HG02759 (cell line): ENCODE data around the gene UBASH3B.

Experiments used
- ATAC-seq: cut with Tn5 transposase; IDR thresholded peaks from one replicate; pipeline ENCODE4 v1.9.1; 2021; ENCODE audit warnings: mild to moderate bottlenecking, moderate library complexity; ENCODE audit not compliant: unreplicated experiment

UBASH3B gene

GRCh38 chr11:122647736-122648275 is 7.7 kb upstream of the UBASH3B start:
- no peak for ATAC-seq

DNA sequence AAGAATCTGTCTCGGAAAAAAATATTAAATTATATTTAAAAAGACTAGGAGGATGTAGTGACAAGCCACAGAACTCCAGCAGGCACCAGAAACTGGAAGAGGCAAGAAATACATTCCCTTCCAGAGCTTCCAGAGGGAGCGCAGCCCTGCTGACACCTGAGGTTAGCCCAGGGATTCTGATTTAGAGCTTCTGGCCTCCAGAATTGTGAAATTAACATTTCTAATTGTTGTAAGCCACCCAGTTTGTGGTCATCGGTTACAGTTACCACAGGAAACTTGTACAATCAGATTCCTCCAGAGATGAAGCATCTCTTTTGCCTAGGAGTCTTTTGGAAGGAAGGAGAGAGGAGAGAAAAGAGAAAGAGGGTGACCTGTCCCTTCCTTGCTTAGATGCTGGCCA is 6.4 kb upstream of the UBASH3B start:
- ATAC-seq: no peak

GRCh38 chr11:122650619-122651018 is 4.9 kb upstream of the UBASH3B start:
- no peak for ATAC-seq

GRCh38 chr11:122652495-122652894 is 3.0 kb upstream of the UBASH3B start:
- ATAC-seq: no peak

DNA sequence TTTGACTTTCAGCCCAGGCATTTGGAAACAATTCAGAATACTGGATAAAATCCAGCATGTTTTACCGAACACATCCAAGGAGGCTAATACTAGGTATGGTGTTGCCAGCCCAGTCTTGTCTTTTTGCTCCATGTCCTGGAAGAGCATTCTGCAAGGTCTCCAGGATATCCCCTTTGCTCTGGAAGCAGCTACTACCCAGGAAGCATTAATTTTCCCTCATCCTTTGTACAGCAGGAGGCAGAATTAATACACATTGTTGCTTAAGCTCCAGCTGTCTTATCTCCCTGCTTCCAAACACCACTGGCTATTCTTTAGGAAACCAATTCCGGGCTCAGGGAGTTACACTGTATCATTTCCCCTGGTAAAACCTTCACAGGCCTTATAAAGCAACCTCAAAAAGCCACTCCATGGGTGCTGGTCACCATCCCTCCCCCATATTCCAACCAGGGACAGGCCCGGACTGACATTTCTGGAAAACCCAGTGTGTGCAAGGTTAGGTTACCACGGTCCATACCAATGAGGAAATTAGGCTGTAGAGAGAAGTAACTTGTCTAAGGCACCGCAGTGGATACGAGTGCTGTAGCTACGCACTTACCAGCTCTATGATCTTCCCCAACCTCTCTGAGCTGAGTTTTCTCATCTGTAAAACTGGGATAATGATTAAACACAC is 1.5 kb upstream of the UBASH3B start:
- ATAC-seq: no peak

DNA sequence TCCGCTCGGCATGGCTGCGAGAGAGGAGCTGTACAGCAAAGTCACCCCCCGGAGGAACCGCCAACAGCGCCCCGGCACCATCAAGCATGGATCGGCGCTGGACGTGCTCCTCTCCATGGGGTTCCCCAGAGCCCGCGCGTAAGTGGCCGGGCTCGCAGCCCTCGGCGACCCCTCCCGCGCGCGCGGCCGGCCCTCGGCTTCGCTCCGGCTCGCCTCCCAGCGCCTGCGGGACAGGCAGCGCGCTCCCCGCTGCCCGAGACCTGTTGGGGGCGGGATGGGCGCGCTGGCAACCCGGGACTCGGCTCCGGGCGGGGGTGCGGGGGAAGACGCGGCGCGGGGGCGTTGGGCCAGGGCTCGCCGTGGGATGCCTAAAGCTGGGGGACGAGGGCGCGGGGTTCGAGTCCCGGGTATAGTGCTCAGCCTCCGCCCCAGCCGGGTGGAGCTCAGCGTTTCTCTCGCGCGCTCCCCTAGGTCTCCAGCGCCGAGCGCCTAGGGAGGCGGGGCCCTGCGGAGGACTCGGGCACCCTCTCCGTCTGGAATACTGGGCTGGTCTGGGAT is 630 bp downstream of the UBASH3B start:
- ATAC-seq: peak; percentile 52

- no peak for ATAC-seq
These were observed 1.1 kb downstream of the UBASH3B start for GRCh38 chr11:122656631-122657101.

DNA sequence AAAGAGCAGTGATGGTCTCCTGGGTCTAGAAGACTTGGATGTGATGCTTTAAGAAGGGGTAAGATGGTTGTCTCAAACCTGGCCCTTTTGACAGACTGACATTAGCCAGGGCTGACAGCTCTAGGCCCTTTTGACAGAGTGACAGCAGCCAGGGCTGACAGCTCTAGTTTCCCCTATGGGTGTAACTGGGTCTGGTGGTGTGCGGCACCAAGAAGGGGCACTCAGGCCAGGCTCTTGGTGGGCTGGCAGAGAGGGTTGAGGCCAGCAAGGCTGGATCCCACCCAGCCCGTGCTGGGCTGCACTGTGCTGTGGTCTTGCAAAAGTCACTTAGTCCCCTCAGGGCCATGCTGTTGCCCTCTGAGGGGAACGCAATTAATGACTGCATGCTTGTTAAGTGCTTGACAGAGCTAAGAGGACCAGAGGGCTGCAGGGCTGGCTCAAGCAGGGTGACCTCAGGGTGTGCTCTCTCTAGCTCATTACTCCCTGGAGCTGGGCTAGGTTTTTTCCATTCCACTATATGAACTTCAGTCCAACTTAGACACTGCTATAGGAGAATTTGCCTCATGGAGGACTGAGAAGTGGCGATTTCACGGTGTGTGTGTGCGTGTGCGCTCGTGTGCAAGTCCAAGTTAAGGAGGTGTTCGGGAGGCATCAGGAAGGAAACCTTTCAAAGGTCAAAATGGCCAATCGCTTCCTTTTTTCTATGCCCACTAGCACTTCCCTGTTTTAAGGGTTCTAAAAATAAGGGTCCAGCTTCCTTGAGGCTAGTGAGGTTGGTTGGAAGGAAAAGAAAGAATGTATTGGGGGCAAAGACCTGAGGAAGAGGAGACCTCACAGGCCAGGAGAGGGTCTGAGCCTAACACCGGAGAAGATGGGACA is 4.4 kb downstream of the UBASH3B start:
- no peak for ATAC-seq

GRCh38 chr11:122661182-122661945 is 5.8 kb downstream of the UBASH3B start:
- ATAC-seq: no peak

DNA sequence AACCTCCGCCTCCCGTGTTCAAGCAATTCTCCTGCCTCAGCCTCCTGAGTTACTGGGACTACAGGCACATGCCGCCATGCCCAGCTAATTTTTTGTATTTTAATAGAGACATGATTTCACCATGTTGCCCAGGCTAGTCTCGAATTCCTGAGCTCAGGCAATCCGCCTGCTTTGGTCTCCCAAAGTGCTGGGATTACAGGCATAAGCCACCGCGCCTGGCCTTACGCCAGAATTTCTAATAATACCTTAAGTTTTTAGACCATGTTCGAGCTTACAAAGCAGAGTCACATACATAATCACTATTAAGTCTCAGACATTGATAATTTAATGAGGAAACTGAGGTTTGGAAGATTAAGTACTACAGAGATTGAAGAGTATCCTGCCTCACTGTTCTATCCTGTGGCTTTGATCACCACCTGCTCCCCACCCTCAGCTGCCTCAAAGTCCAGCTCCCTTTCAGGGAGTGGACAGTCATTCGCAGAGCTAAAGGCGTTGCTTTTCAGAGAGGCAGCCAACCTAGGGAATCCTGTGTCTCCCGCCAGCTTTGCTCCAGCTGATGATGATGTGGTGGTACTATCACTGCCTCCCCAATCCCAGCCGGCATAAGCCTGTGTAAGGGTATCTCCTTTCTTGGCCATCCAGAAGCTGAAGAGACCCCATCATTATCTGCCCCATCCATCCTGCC is 7.7 kb downstream of the UBASH3B start:
- no peak for ATAC-seq

- ATAC-seq: no peak
These were observed 8.2 kb downstream of the UBASH3B start for GRCh38 chr11:122663764-122664163.

GRCh38 chr11:122664188-122664587 is 8.7 kb downstream of the UBASH3B start:
- no peak for ATAC-seq

GRCh38 chr11:122665861-122666260 is 10.3 kb downstream of the UBASH3B start:
- no peak for ATAC-seq

- ATAC-seq: no peak
These were observed 11.2 kb downstream of the UBASH3B start for GRCh38 chr11:122666743-122667142.

- ATAC-seq: no peak
These were observed 13.1 kb downstream of the UBASH3B start for GRCh38 chr11:122668562-122669090.

DNA sequence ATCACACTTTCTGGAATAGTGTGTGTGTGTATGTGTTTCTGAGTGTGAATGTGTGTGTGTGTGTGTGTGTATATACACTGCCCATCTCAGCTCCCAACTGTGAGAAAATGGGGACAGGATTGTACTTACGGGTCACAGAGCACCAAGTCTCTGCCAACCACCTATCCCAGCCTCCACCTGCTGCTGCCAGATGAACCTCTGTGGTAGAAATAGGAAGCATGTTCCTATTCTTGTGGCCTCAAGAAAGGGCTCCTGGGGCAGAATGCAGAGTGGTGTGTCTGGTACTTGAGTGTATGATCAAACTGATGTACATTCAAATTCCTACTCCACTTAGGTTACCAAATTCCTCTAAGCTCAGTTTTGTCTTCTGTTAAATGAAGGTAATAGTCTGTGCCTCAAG is 14.6 kb downstream of the UBASH3B start:
- no peak for ATAC-seq

DNA sequence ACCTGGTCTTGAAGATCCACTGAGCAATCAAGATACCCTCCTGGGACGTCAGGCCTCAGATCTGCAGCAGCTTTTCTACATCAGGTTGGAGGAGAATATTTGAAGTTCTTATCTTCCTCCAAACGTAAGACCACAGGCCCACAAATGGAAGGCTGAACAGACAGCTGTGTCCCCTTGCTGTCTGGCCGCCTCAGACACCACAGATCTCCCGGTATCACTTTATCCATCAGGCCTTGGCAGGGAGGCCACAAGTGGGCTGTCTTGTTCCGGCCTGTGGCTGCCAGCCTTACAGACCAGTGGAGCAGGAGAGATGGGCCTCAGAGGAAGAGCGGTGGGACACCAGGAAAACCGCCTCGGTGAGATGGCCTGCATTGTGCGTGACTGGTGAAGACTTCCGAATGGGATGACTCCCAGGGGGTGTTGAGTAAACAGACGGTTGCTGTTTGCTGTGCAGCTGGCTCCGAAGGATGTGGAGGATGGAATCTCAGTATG is 15.9 kb downstream of the UBASH3B start:
- ATAC-seq: no peak

GRCh38 chr11:122672892-122673291 is 17.4 kb downstream of the UBASH3B start:
- no peak for ATAC-seq

DNA sequence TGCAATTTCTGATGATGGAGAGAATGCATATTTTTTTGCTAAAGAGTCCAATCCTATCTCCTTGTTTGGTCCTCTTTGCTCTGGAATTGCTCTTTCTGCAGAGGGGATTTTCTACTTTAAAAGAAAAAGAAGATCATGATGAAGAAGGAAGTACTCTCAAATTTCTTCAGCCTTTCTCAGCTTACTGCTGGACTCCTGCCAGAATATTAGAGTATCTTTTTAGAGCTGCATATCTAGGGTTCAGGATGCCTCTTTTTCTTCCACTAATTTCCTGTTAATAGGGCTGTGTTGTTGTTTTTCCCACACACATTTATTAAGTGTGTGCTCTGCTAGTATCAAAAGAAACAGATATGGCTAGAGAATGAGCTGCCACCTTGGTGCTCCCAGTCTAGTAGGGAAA is 18.2 kb downstream of the UBASH3B start:
- no peak for ATAC-seq

GRCh38 chr11:122676638-122677037 is 21.1 kb downstream of the UBASH3B start:
- no peak for ATAC-seq
